B cell (primary cell): Measurements from ENCODE around the gene SINHCAF. TPM values are rescaled to one million over a fixed set of nuclear protein-coding genes. Genes with fewer than 3 reads are reported as not detected.

Experiments used
- ATAC-seq: fragments of 200-7000 bp; cut with Tn5 transposase; one replicate; pipeline ENCODE4 v1.10.0; 2021; ENCODE audit warnings: low read depth, mild to moderate bottlenecking, moderate number of reproducible peaks, moderate library complexity
- CTCF ChIA-PET: fragments of 350-600 bp; sonication (Branson Sonifier 250); formaldehyde crosslinking; loops from one replicate; lab custom pipeline; 2021; ENCODE audit warnings: antibody characterized with exemption, inconsistent platforms; lab: Charles Lee
- POLR2A ChIA-PET: fragments of 350-600 bp; sonication (Branson Sonifier 250); formaldehyde crosslinking; loops from one replicate; lab custom pipeline; 2021; ENCODE audit warnings: antibody characterized with exemption; lab: Charles Lee
- DNase-seq: peaks from one replicate; pipeline ENCODE4 v3.0.0; 2013
- H2AFZ ChIP-seq: 2 replicates; pipeline ENCODE4 v1.6.1; 2012; ENCODE audit warnings: mild to moderate bottlenecking, low read depth, low read length; ENCODE audit not compliant: insufficient read depth, poor library complexity, severe bottlenecking
- H3K27ac ChIP-seq, 2 donors: 1 replicate in 1 of 2; 2 replicates in 1 of 2; pipeline ENCODE4 v1.5.1; 2012 to 2013; ENCODE audit warnings: low read length in 2 of 2, mild to moderate bottlenecking in 2 of 2, moderate library complexity in 1 of 2
- H3K27me3 ChIP-seq, 4 experiments: fragments of 200-600 bp in 1 of 4; sonication (generic) in 1 of 4; replicated peaks in 1 of 4; 1 replicate in 2 of 4; 2 replicates in 2 of 4; pipeline versions ENCODE4 v1.6.1 to v1.7.0; 2013 to 2016; ENCODE audit warnings: low read length in 3 of 4, mild to moderate bottlenecking in 2 of 4, mixed read lengths in 1 of 4, moderate library complexity in 1 of 4; ENCODE audit not compliant: insufficient read depth in 4 of 4, control insufficient read depth in 3 of 4; ENCODE audit errors: control extremely low read depth in 1 of 4
- H3K36me3 ChIP-seq, 2 experiments: replicated peaks in 1 of 2; 1 replicate in 1 of 2; 2 replicates in 1 of 2; pipeline versions ENCODE4 v1.6.1 to v1.7.1; 2013; ENCODE audit warnings: low read length in 1 of 2; ENCODE audit not compliant: insufficient read depth in 2 of 2, control insufficient read depth in 1 of 2; ENCODE audit errors: control extremely low read depth in 1 of 2, extremely low read depth in 1 of 2
- H3K4me1 ChIP-seq, 2 donors: fragments of 200-600 bp in 1 of 2; sonication (generic) in 1 of 2; 1 replicate in 1 of 2; 2 replicates in 1 of 2; pipeline versions ENCODE4 v1.5.1 to v1.6.1; 2013 to 2017; ENCODE audit warnings: low read length in 2 of 2; ENCODE audit not compliant: control insufficient read depth in 2 of 2, insufficient read depth in 2 of 2
- H3K4me2 ChIP-seq: replicated peaks from 2 replicates; pipeline ENCODE3; 2012; ENCODE audit warnings: mild to moderate bottlenecking, low read depth, low read length; ENCODE audit not compliant: poor library complexity, severe bottlenecking
- H3K4me3 ChIP-seq, 5 experiments: fragments of 200-600 bp in 1 of 5; sonication (generic) in 1 of 5; 1 replicate in 3 of 5; 2 replicates in 2 of 5; pipeline versions ENCODE4 v1.5.1 to v1.7.0; 2011 to 2016; ENCODE audit warnings: low read length in 4 of 5, mild to moderate bottlenecking in 4 of 5, low read depth in 2 of 5, control low read depth in 1 of 5, moderate library complexity in 1 of 5; ENCODE audit not compliant: insufficient read depth in 1 of 5; ENCODE audit errors: control extremely low read depth in 1 of 5, extremely low read depth in 1 of 5
- H3K79me2 ChIP-seq: fragments of 200-600 bp; sonication (generic); one replicate; pipeline ENCODE4 v1.6.0; 2016; ENCODE audit warnings: low read length; ENCODE audit not compliant: control insufficient read depth, insufficient read depth
- H3K9ac ChIP-seq: fragments of 200-600 bp; sonication (generic); 2 replicates; pipeline ENCODE4 v1.6.1; 2017; ENCODE audit warnings: mild to moderate bottlenecking, low read length, moderate library complexity
- H3K9me3 ChIP-seq, 3 donors: one replicate each; pipeline versions ENCODE4 v1.6.1 to v1.7.1; 2013; ENCODE audit warnings: low read length in 2 of 3; ENCODE audit not compliant: control insufficient read depth in 2 of 3, insufficient read depth in 1 of 3; ENCODE audit errors: control extremely low read depth in 1 of 3
- H4K20me1 ChIP-seq: 2 replicates; pipeline ENCODE4 v1.6.0; 2012; ENCODE audit warnings: mild to moderate bottlenecking, low read length; ENCODE audit not compliant: insufficient read depth, control insufficient read depth, poor library complexity, severe bottlenecking
- H3K27ac Mint-ChIP-seq: one replicate; pipeline ENCODE4 v1.8.0; 2021; ENCODE audit warnings: mixed read lengths
- H3K27me3 Mint-ChIP-seq: one replicate; pipeline ENCODE4 v1.8.0; 2021; ENCODE audit warnings: mixed read lengths
- H3K4me1 Mint-ChIP-seq: one replicate; pipeline ENCODE4 v1.8.0; 2021; ENCODE audit warnings: mixed read lengths
- H3K4me3 Mint-ChIP-seq: one replicate; pipeline ENCODE4 v1.8.0; 2021; ENCODE audit warnings: mixed read lengths
- H3K9me3 Mint-ChIP-seq: one replicate; pipeline ENCODE4 v1.8.0; 2022; ENCODE audit warnings: mixed read lengths; ENCODE audit not compliant: insufficient read depth
- CTCF ChIP-seq: fragments of 200-600 bp; IDR thresholded peaks from one replicate; pipeline ENCODE4 v1.8.0; 2022; ENCODE audit warnings: antibody characterized with exemption, mild to moderate bottlenecking
- EZH2 ChIP-seq: IDR thresholded peaks from 2 replicates; pipeline ENCODE4 v1.6.1; 2012; ENCODE audit warnings: borderline replicate concordance, low read depth, mild to moderate bottlenecking, moderate library complexity, low read length; ENCODE audit not compliant: insufficient read depth, poor library complexity, severe bottlenecking
- WGBS: methylation state at CpG from one replicate; pipeline ENCODE4 v1.1.5; 2013; ENCODE audit warnings: missing lambda C conversion rate; ENCODE audit not compliant: insufficient coverage; 5-methylcytosine and 5-hydroxymethylcytosine counted together
- intact Hi-C: fragments of 100-400 bp; cut with micrococcal nuclease; formaldehyde crosslinking; loops from one replicate; pipeline ENCODE4 v1.10.0; 2022
- polyA plus RNA-seq: library from polyadenylated mRNA; depleted of rRNA; stranded (reverse); fragments of >200 nt; gene quantifications from 2 replicates; pipeline ENCODE4 v1.2.3, GENCODE V29; 2012
- total RNA-seq, 2 donors: library from RNA; stranded (reverse); fragments of 120-200 nt in 1 of 2; gene quantifications; 1 replicate in 1 of 2; 2 replicates in 1 of 2; pipeline versions ENCODE4 v1.2.3 to v1.2.4, GENCODE V29; 2013 to 2022

Gene SINHCAF
- total and polyA plus RNA-seq, 2 donors (not counting 1 experiment from before 2014, with no cell fraction given), result 43.5 to 129 TPM

- Histone ChIP-seq H4K20me1 (peaks cover 4% of the 10 kb centered on the region), H3K4me3 (no peak overlapping the region), H2AFZ (no peak overlapping the region), H3K9me3 (no peaks in the 10 kb centered on the region), H3K4me1 (no peaks in the 10 kb centered on the region), H3K36me3 (peaks cover 7 to 11% of the 10 kb centered on the region in 2 experiments), H3K79me2 (no peaks in the 10 kb centered on the region), H3K27ac (no peak overlapping the region), H3K27me3 (no peaks in the 10 kb centered on the region), H3K4me2 (no peak overlapping the region), H3K9ac (no peak overlapping the region)
- Mint-ChIP-seq H3K27me3 (no peaks in the 10 kb centered on the region), H3K4me1 (peaks cover 3% of the 10 kb centered on the region), H3K9me3 (no peaks in the 10 kb centered on the region), H3K27ac (no peak overlapping the region), H3K4me3 (no peak overlapping the region)
- ChIA-PET POLR2A (no interaction called here), CTCF (interaction anchor here (0.8 to 3.4 kb wide), 33 partner anchors 9 to 1261 kb away, joined by 3 to 45 read pairs (median 6); no protein-coding TSS in a partner anchor)
- intact Hi-C loops, result loop anchor here (1.0 kb wide), 2 partner anchors 155 to 425 kb away; no protein-coding TSS in a partner anchor
- ATAC-seq (no peak), DNase-seq (no peak)
- 100% methylated on average over 3 of the region's 4 CpGs for WGBS
- TF ChIP-seq CTCF, result no peak
- TF ChIP-seq EZH2, result no peak
These were observed 53.2 kb downstream of the SINHCAF start for GRCh38 chr12:31272607-31273225.

GRCh38 chr12:31267966-31268365 lies 58.0 kb downstream of the SINHCAF start:
- H3K4me1 Mint-ChIP-seq, result peaks cover 3% of the 10 kb centered on the region
- H3K4me3 Mint-ChIP-seq, result no peak overlapping the region
- Histone ChIP-seq H3K79me2 (no peaks in the 10 kb centered on the region), H3K4me3 (no peak overlapping the region), H3K27me3 (no peaks in the 10 kb centered on the region), H3K4me2 (no peak overlapping the region), H3K27ac (no peak overlapping the region), H3K9me3 (no peaks in the 10 kb centered on the region), H3K36me3 (no peaks in the 10 kb centered on the region), H4K20me1 (peaks cover 4% of the 10 kb centered on the region), H3K4me1 (no peaks in the 10 kb centered on the region), H2AFZ (no peak overlapping the region), H3K9ac (no peak overlapping the region)
- TF ChIP-seq EZH2 (no peak), CTCF (no peak)
- CTCF ChIA-PET, result interaction anchor here (0.9 kb wide), 1 partner anchor 95 kb away, joined by 3 read pairs; no protein-coding TSS in a partner anchor
- ATAC-seq (no peak), DNase-seq (no peak)
- intact Hi-C loops, result no loop called here
- no CpG with 5 or more reads among the region's 2 CpGs for WGBS
- POLR2A ChIA-PET, result interaction anchor here (0.6 kb wide), 1 partner anchor 29 kb away, joined by 5 read pairs; no protein-coding TSS in a partner anchor
- H3K27ac Mint-ChIP-seq, result no peak overlapping the region
- H3K9me3 Mint-ChIP-seq, result no peaks in the 10 kb centered on the region
- H3K27me3 Mint-ChIP-seq, result no peaks in the 10 kb centered on the region
